HG02973 (cell line): ENCODE measurements around the gene FAM135A.
A peak's percentile ranks its signal among the peaks of the same experiment; 100 is the strongest.
"Not testable (repeated sequence)": the region's sequence is repeated elsewhere in the genome, so short reads cannot be mapped to it uniquely, and the experiment has no call there.

Experiments used
- ATAC-seq: cut with Tn5 transposase; IDR thresholded peaks from one replicate; pipeline ENCODE4 v1.9.1; 2021; ENCODE audit warnings: moderate library complexity; ENCODE audit not compliant: unreplicated experiment

Gene FAM135A

GRCh38 chr6:70537266-70537665 is 124.0 kb downstream of the FAM135A start:
- ATAC-seq: no peak

DNA sequence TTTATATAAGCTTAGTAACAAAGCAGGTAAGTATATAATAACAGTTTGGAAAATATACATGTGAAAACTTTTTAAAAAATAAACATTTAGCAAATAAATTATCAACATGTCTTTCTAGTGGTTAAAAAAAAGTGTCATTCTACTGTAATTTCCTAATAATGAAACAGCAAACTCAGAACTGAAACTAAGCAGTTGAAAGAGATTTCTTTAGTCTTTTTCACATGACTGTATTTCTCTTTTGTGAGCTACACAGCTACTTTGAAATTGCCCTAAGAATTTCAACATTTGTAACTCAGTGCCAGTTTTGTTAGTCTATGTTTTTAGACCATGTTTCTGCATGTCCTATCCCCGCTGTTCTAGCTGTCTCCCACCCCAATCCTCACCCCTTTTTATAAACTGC is 125.1 kb downstream of the FAM135A start:
- peak; percentile 58 for ATAC-seq

DNA sequence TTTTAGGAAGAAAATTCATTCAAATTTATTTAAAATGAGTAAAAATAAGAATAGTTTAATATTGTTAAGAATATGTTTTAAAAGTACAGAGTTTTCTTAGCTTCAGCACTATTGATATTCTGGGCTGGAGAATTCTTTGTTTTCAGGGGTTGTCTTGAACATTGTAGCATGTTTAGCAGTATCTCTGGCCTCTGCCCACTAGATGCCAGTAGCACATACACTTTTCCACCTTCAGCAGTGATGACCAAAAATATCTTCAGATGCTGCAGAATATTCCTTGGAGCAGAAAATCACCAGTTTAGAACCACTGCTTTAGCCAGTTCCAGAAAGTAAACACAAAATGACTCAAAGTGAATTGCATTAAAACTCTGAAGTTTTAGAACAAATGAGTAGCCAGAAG is 134.0 kb downstream of the FAM135A start:
- no peak for ATAC-seq

GRCh38 chr6:70547905-70548304 is 134.6 kb downstream of the FAM135A start:
- ATAC-seq: no peak

DNA sequence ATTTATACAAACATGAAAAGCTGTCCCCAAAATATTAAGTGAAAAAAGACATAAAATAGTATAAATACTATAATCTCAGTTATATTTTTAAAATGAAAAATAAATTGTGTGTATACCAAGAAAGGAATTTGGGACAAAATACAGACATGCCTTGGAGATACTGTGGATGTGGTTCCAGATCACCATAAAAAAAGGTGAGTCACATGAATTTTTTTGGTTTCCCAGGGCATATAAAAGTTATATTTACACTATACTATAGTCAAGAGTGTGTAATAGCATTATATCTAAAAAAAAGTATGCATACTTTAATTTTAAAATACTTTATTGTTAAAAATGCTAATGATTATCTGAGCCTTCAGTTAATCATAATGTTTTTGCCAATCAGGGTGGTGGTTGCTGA is 136.0 kb downstream of the FAM135A start:
- ATAC-seq: no peak

DNA sequence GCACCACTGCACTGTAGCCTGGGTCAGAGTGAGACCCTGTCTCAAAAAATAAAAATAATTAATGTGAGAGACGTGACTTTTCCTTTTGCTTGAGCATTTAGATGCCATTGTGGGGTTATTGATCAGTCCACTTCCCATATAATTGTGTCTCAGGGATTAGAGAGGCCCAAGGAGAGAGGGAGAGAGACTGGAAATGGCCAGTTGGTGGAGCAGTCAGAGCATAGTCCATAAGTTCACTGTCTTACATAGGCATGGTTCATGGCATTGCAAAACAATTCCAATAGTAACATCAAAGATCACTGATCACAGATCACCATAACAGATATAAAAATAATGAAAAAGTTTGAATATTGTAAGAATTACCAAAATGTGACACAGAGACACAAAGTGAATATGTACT is 138.3 kb downstream of the FAM135A start:
- ATAC-seq: no peak

DNA sequence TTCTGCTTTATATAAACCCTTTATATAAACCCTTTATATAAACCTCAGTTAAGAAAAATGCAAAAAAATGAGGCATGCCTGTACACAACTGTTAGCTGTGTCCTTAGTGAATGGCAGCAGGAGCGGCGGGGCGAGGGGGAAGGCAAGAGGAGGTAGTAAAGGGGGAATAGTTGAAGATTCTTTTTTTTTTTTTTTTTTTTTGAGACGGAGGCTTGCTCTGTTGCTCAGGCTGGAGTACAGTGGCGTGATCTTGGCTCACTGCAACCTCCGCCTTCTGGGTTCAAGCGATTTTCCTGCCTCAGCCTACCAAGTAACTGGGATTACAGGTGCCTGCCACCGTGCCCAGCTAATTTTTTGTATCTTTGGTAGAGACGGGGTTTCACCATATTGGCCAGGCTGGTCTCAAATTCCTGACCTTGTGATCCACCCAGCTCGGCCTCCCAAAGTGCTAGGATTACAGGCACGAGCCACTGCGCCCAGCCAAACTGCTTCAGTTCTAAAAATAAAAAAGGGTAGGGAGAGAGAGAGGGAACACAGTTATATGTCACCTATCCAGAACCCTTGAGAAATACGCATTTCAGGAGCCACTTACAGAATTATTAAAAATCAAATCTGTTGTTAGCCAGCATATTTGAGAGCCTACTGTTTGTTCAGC is 139.1 kb downstream of the FAM135A start:
- ATAC-seq: not testable (repeated sequence)

- ATAC-seq: no peak
Measured at GRCh38 chr6:70552974-70553373, 139.7 kb downstream of the FAM135A start.

DNA sequence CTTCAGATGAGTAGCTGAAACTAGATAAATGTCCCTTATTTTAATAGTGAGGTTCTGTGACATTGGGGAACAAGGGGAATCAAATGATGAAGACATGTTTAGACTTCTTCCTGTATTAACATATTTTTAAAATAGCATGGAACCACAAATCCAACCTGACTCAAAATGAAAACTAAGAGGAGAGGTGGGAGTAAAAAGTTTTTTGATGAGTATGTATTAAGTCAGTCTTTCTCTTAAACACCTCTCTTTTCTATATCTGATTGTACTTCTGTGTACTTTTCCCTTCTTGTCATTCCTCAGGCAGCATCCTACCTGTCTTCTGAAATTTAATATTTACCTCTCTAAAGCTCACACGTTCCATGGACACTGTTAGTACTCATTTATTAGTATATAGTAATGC is 144.7 kb downstream of the FAM135A start:
- ATAC-seq: no peak

DNA sequence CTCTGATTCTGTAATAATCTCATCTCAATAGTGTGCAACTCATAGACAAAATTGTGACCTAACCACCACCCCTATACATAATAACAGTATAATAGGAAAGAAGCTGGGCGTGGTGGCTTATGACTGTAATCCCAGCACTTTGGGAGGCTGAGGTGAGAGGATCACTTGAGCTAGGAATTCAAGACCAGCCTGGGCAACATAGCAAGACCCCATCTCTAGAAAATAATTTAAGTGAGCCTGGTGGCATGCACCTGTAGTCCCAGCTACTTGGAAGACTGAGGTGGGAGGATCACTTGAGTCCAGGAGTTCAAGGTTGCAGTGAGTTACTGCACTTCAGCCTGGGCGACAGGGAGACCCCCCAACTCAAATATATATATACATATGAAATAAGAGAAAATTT is 149.1 kb downstream of the FAM135A start:
- ATAC-seq: not testable (repeated sequence)

DNA sequence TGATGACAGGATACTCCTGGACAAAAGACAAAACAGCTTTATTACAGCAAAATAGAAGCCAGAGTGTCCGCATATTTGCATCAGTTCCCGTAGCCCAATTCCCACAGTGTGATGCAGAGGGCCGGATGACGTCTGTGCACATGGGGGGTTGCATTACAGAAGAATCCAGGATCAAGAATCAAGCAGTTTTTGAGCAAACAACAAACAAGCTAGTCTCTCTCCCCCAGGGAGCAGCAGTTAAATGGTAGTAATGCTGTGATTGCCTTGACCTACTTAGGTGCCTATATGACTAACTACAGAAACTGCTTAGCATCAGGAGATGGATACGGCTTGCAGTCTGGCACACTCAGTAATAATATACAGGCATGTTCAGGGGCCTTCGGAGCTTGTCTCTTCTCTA is 150.2 kb downstream of the FAM135A start:
- no peak for ATAC-seq

DNA sequence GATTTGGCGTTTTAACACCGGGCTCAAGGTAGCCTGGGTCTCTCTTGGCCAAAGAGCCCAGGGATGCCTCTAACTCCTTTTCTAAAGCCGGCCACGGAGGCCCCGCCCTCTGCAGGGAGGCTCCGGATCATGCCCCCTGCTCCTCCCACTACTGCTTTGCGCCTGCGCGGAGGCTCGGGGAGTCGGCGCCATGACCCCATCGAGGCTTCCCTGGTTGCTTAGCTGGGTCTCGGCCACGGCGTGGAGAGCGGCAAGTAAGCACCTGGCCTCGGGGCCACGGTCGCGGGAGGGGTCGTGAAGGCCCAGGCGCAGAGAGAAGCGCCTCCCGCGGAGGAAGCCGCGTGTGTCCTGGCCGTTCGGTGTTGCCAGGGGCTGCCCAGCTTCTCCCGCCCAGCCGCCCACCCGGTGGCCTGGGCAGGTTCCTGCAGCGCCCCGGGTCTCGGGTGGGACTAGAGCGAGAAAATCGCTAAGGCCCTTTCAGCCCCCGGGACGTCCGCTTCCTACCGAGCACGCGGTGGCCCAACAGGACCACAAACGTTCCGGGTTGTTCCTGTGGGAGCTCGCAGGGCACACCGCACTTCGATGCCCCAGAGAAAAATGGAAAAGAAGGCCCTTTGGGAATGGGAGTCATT is 153.6 kb downstream of the FAM135A start, which contains the start of gene SDHAF4:
Gene SDHAF4 (plus strand): TSS at position 180 of the 632 bp plus-strand sequence. CDS start 11 bp downstream, at position 191.
- peak; percentile 98 for ATAC-seq

DNA sequence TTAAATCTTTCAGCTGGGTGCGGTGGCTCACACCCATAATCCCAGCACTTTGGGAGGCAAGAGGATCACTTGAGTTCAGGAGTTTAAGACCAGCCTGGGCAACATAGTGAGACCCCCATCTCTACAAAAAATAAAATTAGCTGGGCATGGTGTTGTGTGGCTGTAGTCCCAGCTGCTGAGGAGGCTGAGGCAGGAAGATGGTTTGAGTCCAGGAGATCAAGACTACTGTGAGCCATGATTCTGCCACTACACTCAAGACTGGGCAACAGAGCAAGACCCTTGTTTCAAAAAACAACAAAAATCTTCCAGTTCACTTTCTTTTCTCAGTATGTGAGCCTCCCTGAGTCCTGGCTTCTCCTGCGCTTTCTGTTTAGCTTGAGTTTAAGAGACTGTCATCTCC is 161.3 kb downstream of the FAM135A start:
- no peak for ATAC-seq

DNA sequence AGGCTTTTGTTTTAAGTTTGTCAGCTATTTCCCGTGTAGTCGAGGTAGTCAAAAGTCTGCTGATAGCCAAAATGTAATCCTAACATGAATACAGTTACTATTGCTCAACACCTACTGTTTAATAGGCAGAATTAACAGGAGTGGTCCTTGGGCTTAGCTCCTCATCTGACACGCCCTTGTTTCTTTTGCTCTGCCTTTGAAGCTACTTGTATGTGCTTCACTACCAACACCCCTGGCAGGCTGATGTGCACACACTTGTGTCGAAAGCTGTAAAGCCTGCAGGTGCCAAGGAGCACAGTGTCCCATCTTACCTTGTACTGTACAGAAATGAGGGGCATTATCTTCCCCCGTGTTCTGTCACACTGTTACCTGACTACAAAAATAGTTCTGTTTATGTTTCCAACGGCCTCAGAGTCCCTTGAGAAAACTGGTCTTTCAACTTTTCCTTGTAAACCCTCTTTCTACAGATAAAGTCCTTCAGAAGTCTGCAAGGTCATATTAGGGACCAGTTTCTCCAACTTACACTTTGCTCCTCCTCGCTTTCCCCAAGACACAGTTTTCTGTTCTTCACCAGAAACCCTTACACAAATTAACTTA is 162.7 kb downstream of the FAM135A start:
- no peak for ATAC-seq

GRCh38 chr6:70586114-70586513 is 172.8 kb downstream of the FAM135A start:
- ATAC-seq: peak; percentile 98

- ATAC-seq: no peak
Measured at GRCh38 chr6:70590400-70590799, 177.1 kb downstream of the FAM135A start.

GRCh38 chr6:70592391-70593117 is 179.2 kb downstream of the FAM135A start:
- no peak for ATAC-seq

DNA sequence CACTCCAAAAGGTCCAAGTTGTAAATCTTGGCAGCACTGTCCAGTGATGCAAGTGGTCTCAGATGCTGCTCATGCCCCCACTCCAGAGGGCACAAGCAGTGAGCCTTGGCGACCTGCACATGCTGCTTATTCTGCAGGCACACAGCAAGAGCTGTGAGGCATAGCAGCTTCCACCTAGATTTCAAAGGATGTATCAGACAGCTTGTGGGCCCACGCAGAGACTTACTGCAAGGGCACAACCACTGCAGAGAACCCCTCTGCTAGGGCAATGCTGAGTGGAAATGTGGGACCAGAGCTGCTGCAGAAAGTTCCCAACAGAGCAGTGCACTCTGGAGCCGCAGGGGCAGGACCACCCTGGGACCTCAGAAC is 179.8 kb downstream of the FAM135A start:
- ATAC-seq: no peak

GRCh38 chr6:70599187-70599586 is 185.9 kb downstream of the FAM135A start:
- ATAC-seq: no peak

DNA sequence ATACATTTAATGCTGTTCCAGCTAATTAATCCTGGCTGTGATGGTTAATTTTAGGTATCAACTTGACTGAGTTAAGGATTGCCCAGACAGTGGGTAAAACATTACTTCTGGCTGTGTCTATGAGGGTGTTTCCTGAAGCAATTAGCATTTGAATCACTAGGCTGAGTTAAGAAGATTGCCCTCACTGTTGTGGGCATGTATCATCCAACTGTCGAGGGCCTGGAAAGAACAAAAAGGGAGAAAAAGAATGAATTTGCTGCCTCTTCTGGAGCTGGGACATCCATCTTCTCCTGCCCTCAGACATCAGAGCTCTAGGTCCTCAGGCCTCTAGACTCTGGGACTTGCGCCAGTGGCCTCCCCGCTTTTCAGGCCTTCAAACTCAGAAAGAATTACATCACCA is 187.7 kb downstream of the FAM135A start:
- ATAC-seq: no peak

DNA sequence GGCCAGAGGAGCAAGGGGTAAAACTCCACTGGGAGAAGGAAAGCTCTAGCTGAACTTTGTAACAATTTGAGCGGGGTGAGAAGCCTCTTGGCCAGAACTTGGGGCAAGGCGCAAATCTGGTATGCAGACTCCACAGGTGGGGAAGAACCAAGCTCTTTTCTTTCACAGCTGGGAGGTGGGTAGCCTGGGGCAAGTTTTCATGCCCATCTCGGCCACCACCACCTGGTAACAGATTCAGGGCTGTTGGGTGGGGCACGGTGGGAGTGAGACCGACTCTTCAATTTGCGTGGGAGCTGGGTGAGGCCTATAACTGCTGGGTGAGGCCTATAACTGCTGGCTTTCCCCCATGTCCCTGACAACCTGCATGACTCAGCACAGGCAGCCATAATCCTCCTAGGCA is 190.9 kb downstream of the FAM135A start:
- ATAC-seq: no peak

DNA sequence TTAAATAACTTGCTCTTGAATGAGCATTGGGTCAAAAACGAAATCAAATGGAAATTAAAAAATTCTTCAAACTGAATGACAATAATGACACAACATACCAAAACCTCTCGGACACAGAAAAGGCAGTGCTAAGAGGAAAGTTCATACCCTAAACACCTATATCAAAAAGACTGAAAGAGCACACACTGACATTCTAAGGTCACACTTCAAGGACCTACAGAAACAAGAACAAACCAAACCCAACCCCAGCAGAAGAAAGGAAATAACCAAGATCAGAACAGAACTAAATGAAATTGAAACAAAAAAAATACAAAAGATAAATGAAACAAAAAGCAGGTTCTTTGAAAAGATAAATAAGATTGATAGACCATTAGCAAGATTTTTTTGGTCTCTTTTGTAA is 194.1 kb downstream of the FAM135A start:
- ATAC-seq: not testable (repeated sequence)
